Endothelial cell of umbilical vein (primary cell): ENCODE data around the gene IL10RA. TPM values are rescaled to one million over a fixed set of nuclear protein-coding genes. Genes with fewer than 3 reads are reported as not detected.

Source experiments
- BruUV-seq: library from RNA; stranded (reverse); fragments of 400-500 nt; replicated peaks from 2 replicates; lab custom pipeline; 2021; lab: Mats Ljungman, UMichigan
- CTCF ChIA-PET: fragments of 300-600, 350-600 bp; sonication (Branson Sonifier 250); formaldehyde crosslinking; loops from one replicate; lab custom pipeline; 2021; ENCODE audit warnings: antibody characterized with exemption, inconsistent platforms; lab: Charles Lee
- POLR2A ChIA-PET: fragments of 300-600, 350-600 bp; sonication (Branson Sonifier 250); formaldehyde crosslinking; loops from one replicate; lab custom pipeline; 2021; ENCODE audit warnings: antibody characterized with exemption, inconsistent platforms; lab: Charles Lee
- DNase-seq: peaks from one replicate; pipeline ENCODE4 v3.0.0-alpha.2; 2011; ENCODE audit warnings: low read depth, low spot score
- FAIRE-seq: peaks from 2 replicates; lab custom pipeline; 2011; peaks lifted over from hg19 to GRCh38; lab: Jason Lieb, UNC
- H2AFZ ChIP-seq: 2 replicates; pipeline ENCODE4 v1.6.0; 2012; ENCODE audit warnings: low read depth, low read length, control low read depth, inconsistent platforms
- H3K27ac ChIP-seq: 2 replicates; pipeline ENCODE4 v1.5.1; 2011; ENCODE audit warnings: low read depth, mild to moderate bottlenecking, control low read depth, low read length, moderate library complexity; ENCODE audit not compliant: insufficient read depth
- H3K27me3 ChIP-seq, 2 experiments: 2 replicates each; pipeline versions ENCODE4 v1.6.0 to v1.6.1; 2011; ENCODE audit warnings: low read length in 2 of 2, mixed read lengths in 1 of 2; ENCODE audit not compliant: control insufficient read depth in 2 of 2, insufficient read depth in 2 of 2
- H3K36me3 ChIP-seq, 2 experiments: 2 replicates in 1 of 2; 3 replicates in 1 of 2; pipeline ENCODE4 v1.5.1; 2011; ENCODE audit warnings: low read length in 2 of 2, mild to moderate bottlenecking in 1 of 2, moderate library complexity in 1 of 2; ENCODE audit not compliant: control insufficient read depth in 2 of 2, insufficient read depth in 2 of 2; ENCODE audit errors: extremely low read depth in 1 of 2
- H3K4me1 ChIP-seq: 3 replicates; pipeline ENCODE4 v1.5.1; 2011; ENCODE audit warnings: mild to moderate bottlenecking, low read length; ENCODE audit not compliant: control insufficient read depth, insufficient read depth; ENCODE audit errors: extremely low read depth
- H3K4me2 ChIP-seq: 2 replicates; pipeline ENCODE4 v1.6.1; 2011; ENCODE audit warnings: low read length, control low read depth, mixed read lengths; ENCODE audit not compliant: insufficient read depth
- H3K4me3 ChIP-seq, 3 experiments: fragments of 200-600 bp in 1 of 3; sonication (generic), shearing (Covaris generic) in 1 of 3; replicated peaks in 1 of 3; 2 replicates each; pipeline ENCODE4 v1.5.1; 2011 to 2016; ENCODE audit warnings: control low read depth in 3 of 3, low read length in 3 of 3, mild to moderate bottlenecking in 2 of 3, inconsistent platforms in 1 of 3, low read depth in 1 of 3, moderate library complexity in 1 of 3; ENCODE audit not compliant: insufficient read depth in 1 of 3
- H3K79me2 ChIP-seq: 2 replicates; pipeline ENCODE4 v1.6.0; 2012; ENCODE audit warnings: low read length, inconsistent platforms; ENCODE audit not compliant: control insufficient read depth, insufficient read depth
- H3K9ac ChIP-seq: replicated peaks from 2 replicates; pipeline ENCODE3; 2011; ENCODE audit warnings: low read length, control low read depth; ENCODE audit not compliant: insufficient read depth; ENCODE audit errors: extremely low read depth
- H3K9me1 ChIP-seq: replicated peaks from 3 replicates; pipeline ENCODE4 v1.6.0; 2011; ENCODE audit warnings: mild to moderate bottlenecking, low read length; ENCODE audit not compliant: control insufficient read depth, insufficient read depth; ENCODE audit errors: extremely low read depth
- H3K9me3 ChIP-seq: replicated peaks from 2 replicates; pipeline ENCODE4 v1.5.1; 2012; ENCODE audit warnings: low read length, inconsistent platforms; ENCODE audit not compliant: control insufficient read depth, insufficient read depth
- H4K20me1 ChIP-seq: replicated peaks from 2 replicates; pipeline ENCODE3; 2011; ENCODE audit warnings: mild to moderate bottlenecking, low read length; ENCODE audit not compliant: control insufficient read depth, insufficient read depth; ENCODE audit errors: extremely low read depth
- EZH2 ChIP-seq: IDR thresholded peaks from 2 replicates; pipeline ENCODE4 v1.6.1; 2012; ENCODE audit warnings: borderline replicate concordance, low read depth, mild to moderate bottlenecking, moderate library complexity, low read length, inconsistent platforms; ENCODE audit not compliant: severe bottlenecking
- FOS ChIP-seq: IDR thresholded peaks from 2 replicates; pipeline ENCODE4 v1.6.1; 2011; ENCODE audit warnings: mild to moderate bottlenecking, low read length, moderate library complexity, borderline replicate concordance; ENCODE audit not compliant: insufficient read depth
- GATA2 ChIP-seq: IDR thresholded peaks from 2 replicates; pipeline ENCODE4 v1.7.0; 2011; ENCODE audit warnings: low read depth, mild to moderate bottlenecking, moderate library complexity, mixed read lengths, low read length; ENCODE audit not compliant: insufficient read length, insufficient read depth
- JUN ChIP-seq: IDR thresholded peaks from 2 replicates; pipeline ENCODE4 v1.6.1; 2011; ENCODE audit warnings: borderline replicate concordance, low read depth; ENCODE audit not compliant: insufficient read length, insufficient read depth
- MYC ChIP-seq: IDR thresholded peaks from one replicate; pipeline ENCODE4 v1.6.1; 2011; ENCODE audit warnings: mild to moderate bottlenecking, low read depth, low read length
- POLR2A ChIP-seq: IDR thresholded peaks from 2 replicates; pipeline ENCODE4 v1.6.1; 2012; ENCODE audit warnings: low read depth, mild to moderate bottlenecking, control low read depth, low read length
- POLR2AphosphoS5 ChIP-seq: IDR thresholded peaks from 2 replicates; pipeline ENCODE4 v1.6.1; 2012; ENCODE audit warnings: low read depth, mild to moderate bottlenecking, control low read depth, low read length, moderate library complexity; ENCODE audit not compliant: insufficient read depth
- dilution Hi-C: fragments of 300-500 bp; cut with MboI; formaldehyde crosslinking; loops from one replicate; pipeline ENCODE4 v1.15.0; 2019; ENCODE audit warnings: low sequenced_read_pairs; ENCODE audit not compliant: extremely low pct_ligation_motif_present
- intact Hi-C: fragments of 100-400 bp; cut with micrococcal nuclease; formaldehyde crosslinking; loops from one replicate; pipeline ENCODE4 v1.10.0; 2022
- polyA plus RNA-seq, 4 experiments: library from polyadenylated mRNA; depleted of rRNA in 3 of 4; stranded (reverse) in 3 of 4; unstranded in 1 of 4; fragments of >200 nt; gene quantifications; 2 replicates each; pipeline versions ENCODE4 v1.2.1 to v1.2.3, GENCODE V29; 2011 to 2012; ENCODE audit warnings: missing spikeins in 1 of 4
- total RNA-seq: library from RNA; stranded (reverse); gene quantifications from 2 replicates; pipeline ENCODE4 v1.2.3, GENCODE V29; 2021
- TF ChIP-seq, protein P1 (sequence below), 2 donors: IDR thresholded peaks; 1 replicate in 1 of 2; 2 replicates in 1 of 2; pipeline ENCODE4 v1.5.1; 2011; ENCODE audit warnings: low read length in 2 of 2, mild to moderate bottlenecking in 2 of 2, moderate library complexity in 2 of 2, control low read depth in 1 of 2, inconsistent platforms in 1 of 2, low read depth in 1 of 2; ENCODE audit not compliant: insufficient read depth in 1 of 2; ENCODE audit errors: extremely low read depth in 1 of 2
- TF ChIP-seq, protein P2 (sequence below): IDR thresholded peaks from 2 replicates; pipeline ENCODE4 v1.6.1; 2011; ENCODE audit not compliant: insufficient read depth, insufficient read length

The IL10RA gene
- total and polyA plus RNA-seq, 2 donors (not counting 3 experiments of a cell fraction or from before 2014, with no cell fraction given), result 0.04 TPM; not detected in 1

DNA sequence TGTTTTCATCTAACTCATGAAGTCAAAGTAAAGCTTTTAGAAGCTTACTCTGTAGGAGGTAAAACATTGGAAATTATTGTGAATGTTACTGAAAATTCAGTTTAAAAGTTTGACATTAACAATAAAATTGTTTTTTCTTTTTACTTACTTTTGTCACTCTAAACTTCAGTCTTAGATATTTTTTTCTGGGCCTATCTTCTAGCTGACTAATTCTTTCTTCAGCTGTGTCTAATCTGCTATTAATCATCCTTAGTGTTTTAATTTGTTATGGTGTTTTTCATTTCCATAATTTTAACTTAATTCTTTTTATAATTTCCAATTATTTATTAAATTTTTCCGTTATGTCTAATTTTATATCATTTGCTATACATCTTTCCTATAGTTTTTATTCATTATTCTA, 35.0 kb downstream of the IL10RA start:
- Histone ChIP-seq H3K79me2 (no peaks in the 10 kb centered on the region), H3K4me3 (no peak overlapping the region), H3K9me1 (no peaks in the 10 kb centered on the region), H3K27ac (no peak overlapping the region), H3K36me3 (no peaks in the 10 kb centered on the region), H4K20me1 (no peaks in the 10 kb centered on the region), H3K9ac (no peak overlapping the region), H2AFZ (no peak overlapping the region), H3K4me1 (no peaks in the 10 kb centered on the region), H3K4me2 (no peak overlapping the region), H3K9me3 (no peaks in the 10 kb centered on the region), H3K27me3 (peaks cover 0 to 2% of the 10 kb centered on the region in 2 experiments)
- intact Hi-C loops (no loop called here), dilution Hi-C loops (no loop called here)
- BruUV-seq, result no TSS peak
- DNase-seq (no peak), FAIRE-seq (no peak)
- POLR2A ChIA-PET, result no interaction called here
- CTCF ChIA-PET, result interaction anchor here (1.1 kb wide), 2 partner anchors 32 to 74 kb away, joined by 3 to 4 read pairs; no protein-coding TSS in a partner anchor
- TF ChIP-seq MYC (no peak), GATA2 (no peak), POLR2AphosphoS5 (no peak), EZH2 (no peak), POLR2A (no peak), FOS (no peak), JUN (no peak)
- TF ChIP-seq, protein P1, sequence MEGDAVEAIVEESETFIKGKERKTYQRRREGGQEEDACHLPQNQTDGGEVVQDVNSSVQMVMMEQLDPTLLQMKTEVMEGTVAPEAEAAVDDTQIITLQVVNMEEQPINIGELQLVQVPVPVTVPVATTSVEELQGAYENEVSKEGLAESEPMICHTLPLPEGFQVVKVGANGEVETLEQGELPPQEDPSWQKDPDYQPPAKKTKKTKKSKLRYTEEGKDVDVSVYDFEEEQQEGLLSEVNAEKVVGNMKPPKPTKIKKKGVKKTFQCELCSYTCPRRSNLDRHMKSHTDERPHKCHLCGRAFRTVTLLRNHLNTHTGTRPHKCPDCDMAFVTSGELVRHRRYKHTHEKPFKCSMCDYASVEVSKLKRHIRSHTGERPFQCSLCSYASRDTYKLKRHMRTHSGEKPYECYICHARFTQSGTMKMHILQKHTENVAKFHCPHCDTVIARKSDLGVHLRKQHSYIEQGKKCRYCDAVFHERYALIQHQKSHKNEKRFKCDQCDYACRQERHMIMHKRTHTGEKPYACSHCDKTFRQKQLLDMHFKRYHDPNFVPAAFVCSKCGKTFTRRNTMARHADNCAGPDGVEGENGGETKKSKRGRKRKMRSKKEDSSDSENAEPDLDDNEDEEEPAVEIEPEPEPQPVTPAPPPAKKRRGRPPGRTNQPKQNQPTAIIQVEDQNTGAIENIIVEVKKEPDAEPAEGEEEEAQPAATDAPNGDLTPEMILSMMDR (IDR thresholded peaks at IDR 0.05; ENCODE audit: extremely low read depth in 1 of 2, insufficient read depth in 1 of 2, low read depth in 1 of 2, low read length in 2 of 2), result no peak
- TF ChIP-seq, protein P2, sequence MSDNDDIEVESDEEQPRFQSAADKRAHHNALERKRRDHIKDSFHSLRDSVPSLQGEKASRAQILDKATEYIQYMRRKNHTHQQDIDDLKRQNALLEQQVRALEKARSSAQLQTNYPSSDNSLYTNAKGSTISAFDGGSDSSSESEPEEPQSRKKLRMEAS, result no peak
